Measurements from ENCODE around the gene SEC14L3.

Gene SEC14L3

DNA sequence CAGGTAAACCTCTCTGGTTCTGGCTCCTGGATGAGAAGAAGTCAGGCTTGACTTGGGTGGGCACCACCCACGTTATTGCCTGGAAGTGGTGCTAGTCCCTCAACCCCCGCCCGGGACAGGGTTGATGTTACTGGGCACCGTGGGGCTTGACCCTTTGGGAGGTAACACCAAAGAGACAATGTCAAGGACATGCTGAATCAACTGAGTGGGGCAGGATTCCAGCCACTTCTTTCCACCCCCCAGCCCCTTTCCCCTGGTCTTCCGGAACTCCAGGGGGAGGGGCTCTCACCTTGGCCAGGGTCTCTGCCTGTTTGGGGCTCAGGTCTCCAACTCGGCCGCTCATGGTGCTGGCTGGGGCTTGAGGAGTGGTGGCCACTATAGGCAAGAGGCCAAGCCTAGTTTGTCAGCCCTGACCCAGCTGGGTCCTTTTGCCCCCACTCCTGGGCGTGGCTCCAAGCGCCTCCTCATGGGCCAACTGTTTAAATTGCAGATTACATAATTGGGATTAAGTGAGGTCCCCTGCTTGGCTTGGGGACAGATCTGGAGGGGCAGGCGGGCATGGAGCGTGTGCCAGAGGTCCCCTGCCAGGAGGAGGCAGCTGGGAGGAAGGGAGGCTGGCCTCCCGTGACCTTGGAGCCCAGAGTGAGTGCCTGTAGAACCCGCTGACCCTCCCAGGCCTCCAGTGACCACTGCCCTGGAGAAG is at the start of gene SEC14L3:
TSS of gene SEC14L3 (minus strand) at position 402 of the 703 bp plus-strand sequence. CDS start at position 343, 59 bp downstream.
- DNase-seq = no peak

- no peak for DNase-seq
These were observed 48.1 kb upstream of the SEC14L3 start for GRCh38 chr22:30519842-30520425.

- no peak for DNase-seq
These were observed 44.9 kb upstream of the SEC14L3 start for GRCh38 chr22:30516731-30517130.

DNA sequence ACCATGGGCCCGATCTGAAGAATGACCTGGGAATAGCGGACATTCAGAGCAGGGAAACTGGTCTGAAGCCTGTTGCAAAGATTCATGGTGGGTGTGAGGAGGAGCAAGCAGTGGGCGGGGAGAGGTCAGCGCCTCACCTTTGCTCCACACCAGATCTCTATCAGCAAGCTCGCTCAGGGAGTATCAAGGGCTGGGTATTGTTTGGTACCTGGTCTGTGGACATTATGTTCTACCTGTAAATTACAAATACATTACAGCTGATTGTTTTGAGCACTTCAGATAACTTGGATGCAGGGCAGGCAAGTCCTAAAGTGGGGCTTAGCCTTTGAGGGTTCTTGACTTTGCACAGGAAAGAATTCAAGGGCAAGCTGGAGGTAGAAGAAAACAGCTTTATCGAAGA is 44.5 kb upstream of the SEC14L3 start:
- no peak for DNase-seq

- no peak for DNase-seq
These were observed 42.4 kb upstream of the SEC14L3 start for GRCh38 chr22:30514252-30514651.

GRCh38 chr22:30513462-30513861 is 41.6 kb upstream of the SEC14L3 start:
- no peak for DNase-seq

- no peak for DNase-seq
These were observed 40.1 kb upstream of the SEC14L3 start for GRCh38 chr22:30511911-30512310.

DNA sequence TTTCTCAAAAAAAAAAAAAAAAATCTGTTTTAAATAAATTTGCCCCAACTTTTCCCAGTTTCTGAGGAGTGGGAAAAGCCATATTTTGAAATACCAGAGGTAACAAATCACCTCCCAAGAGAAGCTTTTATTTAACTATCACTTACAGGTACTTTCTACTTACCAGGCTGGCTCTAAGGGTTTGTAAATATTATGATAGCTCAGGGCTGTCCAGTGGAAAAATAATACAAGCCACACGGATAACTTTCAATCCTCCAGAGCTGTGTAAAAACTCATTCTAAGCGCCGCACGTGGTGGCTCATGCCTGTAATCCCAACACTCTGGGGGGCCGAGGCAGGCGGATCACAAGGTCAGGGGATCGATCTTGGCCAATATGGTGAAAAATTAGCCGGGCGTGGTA is 39.3 kb upstream of the SEC14L3 start:
- DNase-seq = no peak

DNA sequence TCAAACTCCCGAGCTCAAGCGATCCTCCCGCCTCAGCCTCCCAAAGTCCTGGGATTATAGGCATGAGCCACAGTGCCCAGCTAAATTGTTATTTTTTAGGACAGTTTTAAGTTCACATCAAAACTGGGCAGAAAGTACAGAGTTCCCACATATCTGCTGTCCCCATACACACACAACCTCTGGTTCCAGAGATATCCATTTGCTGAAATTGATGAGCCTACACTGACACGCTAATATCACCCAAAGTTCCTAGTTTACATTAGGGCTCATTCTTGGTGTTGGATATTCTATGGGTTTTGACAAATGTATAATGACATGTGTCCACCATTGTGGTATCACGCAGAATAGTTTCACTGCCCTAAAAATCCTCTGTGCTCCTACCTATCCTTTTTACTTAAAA is 36.4 kb upstream of the SEC14L3 start:
- DNase-seq = no peak

DNA sequence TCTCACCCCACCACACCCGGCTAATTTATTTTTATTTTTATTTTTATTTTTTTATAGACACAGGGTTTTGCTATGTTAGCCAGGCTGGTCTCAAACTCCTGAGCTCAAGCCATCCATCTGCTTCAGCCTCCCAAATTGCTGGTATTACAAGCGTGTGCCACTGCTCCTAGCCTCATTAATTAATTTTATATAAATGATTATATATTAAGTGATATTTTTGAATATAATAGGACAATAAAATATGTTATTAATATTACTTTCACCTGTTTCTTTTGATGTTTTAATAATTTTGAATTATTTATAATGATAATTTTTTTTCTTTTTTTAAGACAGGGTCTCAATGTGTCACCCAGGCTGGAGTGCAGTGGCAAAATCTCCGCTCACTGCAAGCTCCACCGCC is 35.9 kb upstream of the SEC14L3 start:
- no peak for DNase-seq

DNA sequence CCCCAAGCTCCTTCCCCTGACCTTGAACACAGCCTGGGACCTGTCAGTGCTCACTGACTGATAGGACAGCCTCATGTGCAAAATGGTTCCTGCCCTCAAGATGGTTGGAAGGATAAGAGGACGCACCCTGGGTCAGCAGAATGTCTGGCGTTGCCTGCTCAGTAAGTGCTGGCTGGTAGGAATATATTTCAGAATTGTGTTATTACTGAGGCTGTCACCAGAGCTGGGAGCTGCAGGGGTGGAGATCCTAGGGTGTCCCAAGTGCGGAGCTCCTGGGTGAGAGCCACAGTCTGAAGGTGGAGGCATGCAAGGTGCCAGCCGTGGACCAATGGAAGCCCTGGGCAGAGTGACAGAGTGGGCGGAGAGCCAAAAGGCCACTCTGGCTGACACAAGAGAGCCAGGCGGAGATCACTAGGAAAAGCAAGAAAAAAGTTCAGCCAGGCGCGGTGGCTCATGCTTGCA is 34.7 kb upstream of the SEC14L3 start:
- no peak for DNase-seq

- DNase-seq = no peak
These were observed 31.7 kb upstream of the SEC14L3 start for GRCh38 chr22:30503551-30503950.

DNA sequence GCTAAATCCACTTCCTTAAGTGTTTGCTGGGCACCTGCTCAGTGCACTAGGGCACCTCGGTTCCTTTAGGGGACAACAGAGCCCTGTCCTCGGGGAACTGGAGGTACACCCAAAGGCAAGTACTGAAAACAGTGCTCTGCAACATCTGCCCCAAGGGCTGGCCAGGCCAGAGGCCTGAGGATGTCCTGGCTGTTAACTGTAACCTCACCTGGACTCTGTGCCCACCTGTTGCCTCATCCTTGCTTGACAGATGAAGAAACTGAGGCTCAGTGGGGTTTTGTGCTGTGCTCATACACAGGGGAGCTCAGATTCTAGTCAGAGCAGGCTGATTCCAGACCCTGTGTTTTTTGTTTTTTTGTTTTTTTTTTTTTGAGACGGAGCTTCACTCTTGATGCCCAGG is 31.1 kb upstream of the SEC14L3 start:
- DNase-seq = no peak

DNA sequence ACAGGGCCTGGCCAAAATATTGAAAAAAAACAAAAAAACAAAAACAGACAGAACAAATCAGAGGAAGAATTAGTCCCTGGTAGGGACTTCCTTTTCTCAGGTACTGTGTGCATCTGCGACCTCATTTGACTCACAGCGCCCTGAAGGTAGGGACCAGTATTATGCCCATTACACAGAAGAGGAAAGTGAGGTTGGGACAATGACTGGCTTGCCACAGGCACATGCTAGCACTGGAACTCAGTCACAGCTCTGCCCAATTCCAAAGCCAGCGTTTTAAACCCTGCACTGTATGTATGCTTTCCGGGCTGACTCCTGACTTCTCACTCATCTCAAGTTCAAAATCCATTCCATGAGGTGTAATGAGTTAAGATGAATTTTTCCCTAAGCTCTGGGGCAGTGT is 30.3 kb upstream of the SEC14L3 start:
- DNase-seq = no peak

DNA sequence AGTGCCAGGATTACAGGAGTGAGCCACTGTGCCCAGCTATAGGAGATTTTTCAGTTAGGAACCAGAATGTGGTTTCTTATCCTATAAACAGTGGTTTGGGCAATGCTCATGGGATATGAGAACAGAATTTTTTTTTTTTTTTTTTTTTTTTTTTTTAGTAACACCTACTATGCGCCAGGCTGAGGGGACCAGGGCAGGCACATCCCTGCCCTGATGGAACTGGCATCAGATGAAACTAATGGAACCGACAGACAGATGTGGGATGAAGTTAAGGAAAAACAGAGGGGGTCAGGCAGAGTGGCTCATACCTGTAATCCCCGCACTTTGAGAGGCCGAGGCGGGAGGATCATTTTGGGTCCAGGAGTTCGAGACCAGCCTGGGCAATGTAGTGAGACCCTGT is 28.8 kb upstream of the SEC14L3 start:
- no peak for DNase-seq

- no peak for DNase-seq
These were observed 25.8 kb upstream of the SEC14L3 start for GRCh38 chr22:30497466-30498150.

GRCh38 chr22:30495041-30495784 is 23.4 kb upstream of the SEC14L3 start:
- DNase-seq = no peak

- DNase-seq = no peak
These were observed 20.3 kb upstream of the SEC14L3 start for GRCh38 chr22:30492144-30492543.

DNA sequence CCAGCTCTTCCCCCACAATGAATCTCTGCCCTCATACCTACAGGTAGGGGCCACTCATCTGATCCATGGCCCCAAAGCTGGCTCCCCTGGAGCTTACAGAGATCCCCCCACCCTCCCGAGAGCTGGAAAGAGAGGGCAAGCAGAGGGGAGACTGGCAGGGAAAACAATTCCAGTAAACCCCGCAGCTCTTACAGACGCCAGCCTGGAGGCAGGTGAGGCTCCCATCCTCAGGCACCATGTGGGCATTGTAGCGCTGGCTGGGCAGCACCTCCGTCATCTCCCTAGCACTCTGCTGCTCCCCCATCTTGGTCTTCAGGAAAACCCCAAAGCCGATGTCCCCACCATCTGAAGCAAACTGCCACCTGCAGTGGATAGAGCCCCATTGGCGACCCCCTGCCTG is 19.6 kb upstream of the SEC14L3 start:
- no peak for DNase-seq

DNA sequence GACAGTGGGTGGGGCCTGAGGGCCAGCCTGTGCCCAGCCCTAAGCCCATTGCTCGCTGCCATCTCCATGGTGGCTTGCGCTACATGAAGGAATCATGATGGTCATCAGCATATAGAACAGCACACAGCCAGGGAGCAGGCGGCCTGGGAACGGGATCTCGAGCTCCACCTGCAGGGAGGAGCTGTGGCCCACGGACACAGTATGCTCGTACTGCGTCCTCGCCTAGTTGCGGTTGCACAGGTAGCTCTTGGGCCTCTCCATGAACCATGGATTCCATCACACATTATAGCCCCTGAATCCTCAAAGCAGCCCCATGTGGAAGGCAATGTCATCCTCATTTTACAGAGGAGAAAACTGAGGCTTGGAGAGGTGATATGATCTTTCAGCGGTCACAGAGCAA is 18.6 kb upstream of the SEC14L3 start:
- no peak for DNase-seq

DNA sequence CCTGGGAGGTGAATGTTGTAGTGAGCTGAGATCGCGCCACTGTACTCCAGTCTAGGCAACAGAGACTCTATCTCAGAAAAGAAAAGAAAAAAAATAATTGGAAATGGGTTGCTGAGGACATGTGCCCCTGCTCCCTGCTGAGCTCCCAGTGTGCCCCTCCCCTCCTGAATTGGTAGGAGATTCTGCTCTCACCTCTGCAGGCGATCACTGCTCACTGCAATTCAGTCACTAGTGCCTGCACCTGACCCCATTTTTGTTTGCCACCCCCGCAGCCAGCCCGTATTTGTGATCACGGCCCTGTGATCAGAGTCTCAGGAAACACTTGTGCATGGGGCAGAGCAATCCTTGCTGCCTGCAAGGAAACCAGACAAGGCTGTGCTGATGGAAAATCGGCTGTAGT is 16.3 kb upstream of the SEC14L3 start:
- DNase-seq = no peak

DNA sequence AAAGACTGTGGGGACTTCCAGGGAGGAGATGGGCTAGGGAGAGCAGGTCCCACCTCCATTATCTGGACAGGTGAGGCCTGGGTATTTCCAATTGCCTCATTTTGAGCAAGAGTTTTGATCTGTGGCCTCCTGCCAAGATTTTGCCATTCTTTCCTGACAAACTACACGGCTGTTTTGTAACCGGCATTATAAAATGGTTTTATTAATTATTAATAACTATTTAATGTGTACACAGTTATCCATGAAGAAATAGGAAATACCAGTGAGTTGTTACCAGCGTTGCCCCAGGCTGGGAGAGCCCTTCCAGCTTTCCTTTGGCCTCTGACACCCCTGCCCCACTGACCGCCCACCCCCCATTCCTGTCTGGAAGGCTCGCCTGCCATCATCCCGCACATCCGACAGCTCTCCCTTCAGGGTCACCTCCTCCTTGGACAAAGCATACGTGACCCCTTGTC is 14.9 kb upstream of the SEC14L3 start:
- DNase-seq = no peak

GRCh38 chr22:30486118-30486517 is 14.3 kb upstream of the SEC14L3 start:
- DNase-seq = no peak
